Activated naive CD4-positive, alpha-beta T cell treated with anti-CD3 and anti-CD28 coated beads, Interleukin-2, amount 50 U/mL, for 72 hours (primary cell): Measurements from ENCODE around the gene KRT4. TPM values are rescaled to one million over a fixed set of nuclear protein-coding genes. Genes with fewer than 3 reads are reported as not detected.
A peak's percentile ranks its signal among the peaks of the same experiment; 100 is the strongest.

ENCODE experiments used
- ATAC-seq, 2 donors: fragments of 150-1000 bp; cut with Tn5 transposase; 2 replicates each; pipeline ENCODE4 v1.10.0; 2021; ENCODE audit warnings: mild to moderate bottlenecking in 2 of 2, moderate library complexity in 2 of 2
- DNase-seq, 2 donors: peaks; one replicate each; pipeline ENCODE4 v3.0.0; 2021 to 2022; ENCODE audit warnings: low spot score in 2 of 2
- H3K27ac Mint-ChIP-seq, 2 donors: one replicate each; pipeline ENCODE4 v1.8.0; 2022; ENCODE audit warnings: mild to moderate bottlenecking in 2 of 2, mixed read lengths in 2 of 2
- H3K36me3 Mint-ChIP-seq, 2 donors: one replicate each; pipeline ENCODE4 v1.8.0; 2022; ENCODE audit warnings: mixed read lengths in 2 of 2
- H3K9me3 Mint-ChIP-seq, 2 donors: one replicate each; pipeline ENCODE4 v1.8.0; 2022; ENCODE audit warnings: mixed read lengths in 2 of 2
- total RNA-seq, 2 donors: library from RNA; stranded (reverse); gene quantifications; one replicate each; pipeline ENCODE4 v1.2.3, GENCODE V29; 2022

Gene KRT4
- total RNA-seq, 2 donors from 2014 or later = not detected

GRCh38 chr12:52815676-52816588, 2.0 kb upstream of the KRT4 start:
- no peak overlapping the region for H3K27ac Mint-ChIP-seq
- no peaks in the 10 kb centered on the region for H3K36me3 Mint-ChIP-seq
- DNase-seq = no peak
- ATAC-seq = no peak
- no peaks in the 10 kb centered on the region for H3K9me3 Mint-ChIP-seq

- no peaks in the 10 kb centered on the region for H3K36me3 Mint-ChIP-seq
- no peak for ATAC-seq
- H3K27ac Mint-ChIP-seq = no peak overlapping the region
- DNase-seq = no peak
- H3K9me3 Mint-ChIP-seq = no peaks in the 10 kb centered on the region
Measured at GRCh38 chr12:52815161-52815560, 1.2 kb upstream of the KRT4 start.

- Mint-ChIP-seq H3K36me3 (no peaks in the 10 kb centered on the region), H3K27ac (peak overlapping the region in 1 of 2 donors; percentile 5), H3K9me3 (no peaks in the 10 kb centered on the region)
- DNase-seq (no peak), ATAC-seq (no peak)
Measured at GRCh38 chr12:52814710-52815155, 817 bp upstream of the KRT4 start.

GRCh38 chr12:52813203-52813819, 605 bp downstream of the KRT4 start:
- H3K9me3 Mint-ChIP-seq = no peaks in the 10 kb centered on the region
- H3K27ac Mint-ChIP-seq = no peak overlapping the region
- no peak for ATAC-seq
- H3K36me3 Mint-ChIP-seq = no peaks in the 10 kb centered on the region
- no peak for DNase-seq

GRCh38 chr12:52812749-52813148, 1.2 kb downstream of the KRT4 start:
- H3K9me3 Mint-ChIP-seq = no peaks in the 10 kb centered on the region

GRCh38 chr12:52812073-52812400, 1.9 kb downstream of the KRT4 start:
- Mint-ChIP-seq H3K36me3 (no peaks in the 10 kb centered on the region), H3K27ac (no peak overlapping the region), H3K9me3 (no peaks in the 10 kb centered on the region)
- DNase-seq (no peak), ATAC-seq (no peak)

More at GRCh38 chr12:52812749-52813148, 1.2 kb downstream of the KRT4 start:
- ATAC-seq = no peak
- no peak overlapping the region for H3K27ac Mint-ChIP-seq
- no peaks in the 10 kb centered on the region for H3K36me3 Mint-ChIP-seq
- no peak for DNase-seq

DNA sequence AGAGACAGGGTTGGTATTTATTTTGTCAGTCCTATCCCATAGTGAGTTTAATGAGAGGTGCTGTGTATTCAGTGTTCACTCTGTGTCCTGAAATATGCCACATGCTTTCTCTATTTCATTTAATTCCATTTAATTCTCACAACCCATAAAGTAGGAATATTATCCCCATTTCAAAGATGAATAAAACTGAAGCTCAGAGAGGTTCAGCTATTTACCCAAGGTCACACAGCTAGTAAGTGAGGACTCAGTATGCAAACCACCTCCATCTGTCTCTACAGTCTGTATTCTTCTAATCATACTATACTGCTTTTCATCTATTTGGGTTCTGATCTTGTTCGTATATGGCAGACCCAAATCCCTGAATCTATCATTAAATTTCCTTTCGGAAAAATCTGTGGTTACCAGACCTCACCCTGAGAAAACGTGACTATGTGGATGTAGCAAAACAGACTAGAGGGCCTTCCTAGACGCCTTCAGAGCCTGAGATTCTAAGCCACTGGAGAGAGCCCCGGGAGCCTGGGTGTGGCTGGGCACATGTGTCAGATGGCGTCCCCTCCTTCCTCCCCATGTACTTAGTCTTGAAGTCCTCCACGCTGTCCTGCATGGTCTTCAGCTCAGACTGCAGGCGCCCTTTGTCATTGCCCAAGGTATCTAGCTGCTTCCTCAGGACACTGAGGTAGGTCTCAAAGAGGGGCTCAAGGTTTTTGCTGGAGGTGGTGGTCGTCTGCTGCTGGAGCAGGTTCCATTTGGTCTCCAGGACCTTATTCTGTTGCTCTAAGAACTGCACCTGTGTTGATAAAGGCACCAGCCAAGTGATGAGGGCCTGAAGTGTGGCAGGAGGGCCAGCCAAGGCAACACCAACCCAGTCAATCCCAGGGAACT, 2.5 kb downstream of the KRT4 start:
- no peaks in the 10 kb centered on the region for H3K9me3 Mint-ChIP-seq
- no peak overlapping the region for H3K27ac Mint-ChIP-seq
- ATAC-seq = no peak
- H3K36me3 Mint-ChIP-seq = no peaks in the 10 kb centered on the region
- no peak for DNase-seq

DNA sequence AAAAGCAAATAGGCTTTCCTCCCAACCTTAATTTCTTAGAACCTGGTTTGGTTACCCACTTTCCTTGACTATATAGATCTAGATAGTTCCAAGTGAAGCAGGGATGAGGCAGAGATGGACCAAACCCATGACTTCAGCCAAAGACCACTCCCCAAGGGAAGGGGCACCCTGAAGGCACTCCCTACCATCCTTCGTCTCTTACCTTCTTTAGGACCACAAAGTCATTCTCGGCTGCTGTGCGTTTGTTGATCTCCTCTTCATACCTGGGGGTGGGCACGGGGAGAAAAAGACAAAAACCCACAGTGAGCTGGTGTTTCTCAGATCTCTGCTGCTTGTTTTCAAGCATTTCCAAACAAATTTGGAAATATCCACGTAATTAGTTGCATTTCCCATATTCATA, 3.4 kb downstream of the KRT4 start:
- ATAC-seq (no peak), DNase-seq (no peak)
- no peak overlapping the region for H3K27ac Mint-ChIP-seq
- H3K36me3 Mint-ChIP-seq = no peaks in the 10 kb centered on the region
- H3K9me3 Mint-ChIP-seq = no peaks in the 10 kb centered on the region

DNA sequence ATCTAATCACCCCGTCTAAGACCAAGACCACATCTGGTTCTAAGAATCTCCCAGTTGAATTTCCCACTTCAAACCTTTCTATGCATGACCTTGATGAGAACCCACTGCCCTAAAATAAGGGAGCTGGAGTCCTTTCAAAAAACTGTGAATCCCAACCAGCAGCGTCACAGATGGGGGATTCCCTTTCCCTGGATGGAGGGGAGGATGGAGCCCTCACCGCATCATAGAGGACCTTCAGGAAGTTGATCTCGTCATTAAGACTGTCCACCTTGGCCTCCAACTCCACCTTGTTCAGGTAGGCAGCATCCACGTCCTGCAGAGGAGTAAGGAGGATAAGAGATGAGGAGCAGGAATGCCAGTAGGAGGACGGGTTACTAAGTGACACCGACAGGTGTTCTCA, 4.8 kb downstream of the KRT4 start:
- no peak for ATAC-seq
- Mint-ChIP-seq H3K27ac (no peak overlapping the region), H3K36me3 (no peaks in the 10 kb centered on the region)

GRCh38 chr12:52808573-52809160, 5.2 kb downstream of the KRT4 start:
- Mint-ChIP-seq H3K9me3 (no peaks in the 10 kb centered on the region), H3K36me3 (no peaks in the 10 kb centered on the region), H3K27ac (no peak overlapping the region)
- no peak for ATAC-seq
- DNase-seq = no peak

More for the DNA sequence above, 4.8 kb downstream of the KRT4 start:
- DNase-seq = no peak
- no peaks in the 10 kb centered on the region for H3K9me3 Mint-ChIP-seq

GRCh38 chr12:52807544-52808470, 6.1 kb downstream of the KRT4 start:
- ATAC-seq (no peak), DNase-seq (no peak)
- Mint-ChIP-seq H3K27ac (no peak overlapping the region), H3K9me3 (no peaks in the 10 kb centered on the region), H3K36me3 (no peaks in the 10 kb centered on the region)

DNA sequence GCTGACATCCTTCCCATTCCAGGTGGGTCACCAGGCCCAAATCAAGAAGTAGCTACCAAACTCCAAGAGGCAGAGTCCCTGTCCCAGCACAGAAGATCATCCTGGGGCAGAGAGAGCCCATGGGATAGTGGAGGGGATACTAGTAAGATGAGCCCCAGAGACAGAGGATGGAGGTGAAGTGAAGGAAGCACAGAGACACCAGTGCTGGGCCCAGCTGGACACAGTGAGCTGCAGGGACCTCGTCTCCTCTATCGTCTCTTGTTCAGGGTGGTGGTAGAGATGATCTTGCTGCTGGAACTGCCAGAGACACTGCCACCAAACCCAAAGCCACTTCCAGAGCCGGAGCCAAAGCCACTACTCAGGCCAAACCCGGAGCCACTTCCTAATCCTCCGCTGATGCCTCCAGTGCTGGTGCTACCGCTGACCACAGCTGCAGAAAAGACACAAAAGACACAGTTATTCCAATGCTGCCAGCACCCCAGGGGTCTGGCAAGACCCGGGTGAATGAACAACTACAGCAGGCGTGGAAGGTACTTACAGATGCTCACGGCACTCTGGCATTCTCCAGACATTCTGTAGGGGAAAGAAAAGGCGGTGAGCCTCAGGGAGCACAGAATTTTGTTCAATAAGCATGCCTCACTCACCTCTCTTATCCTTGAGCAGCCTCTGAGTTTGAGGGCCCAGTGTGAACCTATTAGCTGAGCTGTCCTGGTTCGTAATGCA, 6.9 kb downstream of the KRT4 start:
- Mint-ChIP-seq H3K9me3 (no peaks in the 10 kb centered on the region), H3K27ac (no peak overlapping the region), H3K36me3 (no peaks in the 10 kb centered on the region)
- DNase-seq (no peak), ATAC-seq (no peak)

DNA sequence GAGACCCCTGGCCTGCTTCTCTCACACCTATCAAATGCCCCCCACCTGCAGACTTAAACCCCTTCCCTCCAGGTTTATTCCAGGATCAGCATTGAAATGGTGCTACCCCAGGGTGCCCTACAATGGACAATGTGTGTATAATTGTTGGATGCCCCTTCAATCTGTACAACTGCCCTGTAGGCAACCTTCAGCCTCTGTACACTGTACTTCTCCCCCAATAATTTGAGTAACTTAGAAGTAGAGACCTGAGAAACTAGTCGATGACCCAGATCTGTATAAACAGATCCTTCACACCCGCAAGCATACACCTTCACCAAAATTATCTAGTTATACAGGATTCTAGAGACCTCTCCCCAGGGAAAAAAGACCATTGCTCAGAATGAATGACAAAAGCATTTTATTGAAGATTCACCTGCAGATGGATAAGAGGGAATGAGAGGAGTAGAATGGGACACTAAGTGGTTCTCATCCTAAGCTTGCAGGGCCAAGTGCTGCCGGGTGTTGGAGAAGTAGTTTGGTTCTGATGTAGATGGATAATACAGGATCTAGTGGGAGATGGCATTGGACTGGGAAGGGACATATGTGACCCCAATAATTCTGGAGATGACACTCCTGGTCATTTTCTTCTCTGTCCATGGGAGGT, 7.6 kb downstream of the KRT4 start:
- Mint-ChIP-seq H3K9me3 (no peaks in the 10 kb centered on the region), H3K27ac (no peak overlapping the region), H3K36me3 (no peaks in the 10 kb centered on the region)
- DNase-seq (no peak), ATAC-seq (no peak)

GRCh38 chr12:52805739-52806138, 8.2 kb downstream of the KRT4 start:
- DNase-seq (no peak), ATAC-seq (no peak)
- Mint-ChIP-seq H3K9me3 (no peaks in the 10 kb centered on the region), H3K36me3 (no peaks in the 10 kb centered on the region), H3K27ac (no peak overlapping the region)

- no peak overlapping the region for H3K27ac Mint-ChIP-seq
- H3K36me3 Mint-ChIP-seq = no peaks in the 10 kb centered on the region
- ATAC-seq (no peak), DNase-seq (no peak)
- H3K9me3 Mint-ChIP-seq = no peaks in the 10 kb centered on the region
Measured at GRCh38 chr12:52805000-52805399, 8.9 kb downstream of the KRT4 start.
